ENCODE data around the gene CFAP45.
A peak's percentile ranks its signal among the peaks of the same experiment; 100 is the strongest.

CFAP45 gene

GRCh38 chr1:159923203-159924024 is 23.4 kb upstream of the CFAP45 start:
- H3K27ac ChIP-seq: peak overlapping the region; percentile 94 to 97
- H3K4me3 ChIP-seq: peak overlapping the region; percentile 86 to 99
- H3K27me3 ChIP-seq: no peaks in the 10 kb centered on the region
- DNase-seq: peak; percentile 92 to 94
- no peak for TF ChIP-seq CTCF (IDR thresholded peaks at IDR 0.05)
- peaks cover 0 to 44% (median 32%) of the 10 kb centered on the region in 4 donors for H3K4me1 ChIP-seq
- H3K9me3 ChIP-seq: no peaks in the 10 kb centered on the region
- peaks cover 19 to 24% (median 24%) of the 10 kb centered on the region in 3 donors for H3K36me3 ChIP-seq
- intact Hi-C loops (cut with DNase I; ENCODE audit: low total_unique reads): loop anchor here (5.0 to 10.0 kb wide), 2 partner anchors 69 to 159 kb away; partner anchors contain the start of gene KCNJ9

GRCh38 chr1:159922511-159923202 is 22.7 kb upstream of the CFAP45 start:
- no peak for TF ChIP-seq CTCF (IDR thresholded peaks at IDR 0.05)
- Histone ChIP-seq H3K9me3 (no peaks in the 10 kb centered on the region), H3K4me1 (peaks cover 0 to 52% (median 35%) of the 10 kb centered on the region in 4 donors), H3K27me3 (no peaks in the 10 kb centered on the region), H3K36me3 (peaks cover 23 to 31% (median 31%) of the 10 kb centered on the region in 3 donors), H3K27ac (peak overlapping the region; percentile 94 to 97), H3K4me3 (peak overlapping the region; percentile 86 to 99)
- peak; percentile 54 to 81 for DNase-seq
- intact Hi-C loops (cut with DNase I; ENCODE audit: low total_unique reads): loop anchor here (5.0 to 10.0 kb wide), 2 partner anchors 68 to 160 kb away; partner anchors contain the start of gene KCNJ9

GRCh38 chr1:159921700-159922504 is 21.9 kb upstream of the CFAP45 start:
- Histone ChIP-seq H3K27me3 (no peaks in the 10 kb centered on the region), H3K4me1 (peaks cover 0 to 58% (median 39%) of the 10 kb centered on the region in 4 donors), H3K4me3 (peak overlapping the region; percentile 86 to 99), H3K27ac (peak overlapping the region; percentile 94 to 97), H3K9me3 (no peaks in the 10 kb centered on the region), H3K36me3 (peaks cover 23 to 35% (median 33%) of the 10 kb centered on the region in 3 donors)
- no peak for DNase-seq
- TF ChIP-seq CTCF (IDR thresholded peaks at IDR 0.05): no peak
- intact Hi-C loops (cut with DNase I; ENCODE audit: low total_unique reads): loop anchor here (5.0 to 10.0 kb wide), 2 partner anchors 67 to 160 kb away; partner anchors contain the start of gene KCNJ9

- intact Hi-C loops (cut with DNase I; ENCODE audit: low total_unique reads): loop anchor here (5.0 to 10.0 kb wide), 2 partner anchors 66 to 161 kb away; partner anchors contain the start of gene KCNJ9
- Histone ChIP-seq H3K4me3 (peak overlapping the region in 1 of 2 donors; percentile 99), H3K27ac (peak overlapping the region; percentile 94 to 97), H3K9me3 (no peaks in the 10 kb centered on the region), H3K36me3 (peaks cover 23 to 35% (median 33%) of the 10 kb centered on the region in 3 donors), H3K4me1 (peaks cover 0 to 59% (median 43%) of the 10 kb centered on the region in 4 donors), H3K27me3 (no peaks in the 10 kb centered on the region)
- no peak for DNase-seq
- no peak for TF ChIP-seq CTCF (IDR thresholded peaks at IDR 0.05)
Measured at GRCh38 chr1:159921251-159921650, 21.3 kb upstream of the CFAP45 start.

- intact Hi-C loops (cut with DNase I; ENCODE audit: low total_unique reads): loop anchor here (5.0 to 10.0 kb wide), 2 partner anchors 66 to 162 kb away; partner anchors contain the start of gene KCNJ9
- no peaks in the 10 kb centered on the region for H3K27me3 ChIP-seq
Measured at GRCh38 chr1:159920651-159921050, 20.7 kb upstream of the CFAP45 start.

More at GRCh38 chr1:159920651-159921050, 20.7 kb upstream of the CFAP45 start:
- H3K36me3 ChIP-seq: peaks cover 23 to 35% (median 33%) of the 10 kb centered on the region in 3 donors
- H3K4me3 ChIP-seq: no peak overlapping the region
- no peaks in the 10 kb centered on the region for H3K9me3 ChIP-seq
- no peak for DNase-seq
- peaks cover 0 to 59% (median 42%) of the 10 kb centered on the region in 4 donors for H3K4me1 ChIP-seq
- TF ChIP-seq CTCF (IDR thresholded peaks at IDR 0.05): no peak
- peak overlapping the region; percentile 94 to 97 for H3K27ac ChIP-seq

All from tibial artery (tissue), 4 donors.